ENCODE measurements around the gene ROR1. TPM values are rescaled to one million over a fixed set of nuclear protein-coding genes. Genes with fewer than 3 reads are reported as not detected.

The ROR1 gene
- total and polyA plus RNA-seq, 2 donors (not counting 1 experiment from before 2014, with no cell fraction given), result 14.5 to 16.5 TPM

GRCh38 chr1:63898428-63899196, 124.8 kb downstream of the ROR1 start:
- TF ChIP-seq CTCF (conservative IDR thresholded peaks at IDR 0.05 in 1 of 2, IDR thresholded peaks at IDR 0.05 in 1 of 2; ENCODE audit: low read depth in 1 of 2, low read length in 2 of 2), result no peak
- no peak for TF ChIP-seq EZH2 (IDR thresholded peaks at IDR 0.05; ENCODE audit: low read length, missing control alignments)
- H4K20me1 ChIP-seq (ENCODE audit: control insufficient read depth, extremely low read depth, insufficient read depth, low read length), result no peaks in the 10 kb centered on the region
- H3K36me3 ChIP-seq (ENCODE audit: control insufficient read depth, insufficient read depth, low read length), result no peaks in the 10 kb centered on the region
- H3K27ac ChIP-seq (ENCODE audit: insufficient read depth, low read length), result no peak overlapping the region
- no peaks in the 10 kb centered on the region for H3K27me3 ChIP-seq (ENCODE audit: control insufficient read depth, insufficient read depth, low read length)
- DNase-seq (ENCODE audit: low read depth in 2 of 2), result no peak
- no peak overlapping the region for H3K4me2 ChIP-seq (ENCODE audit: extremely low read depth, insufficient read depth, low read length)
- H2AFZ ChIP-seq (ENCODE audit: low read length), result no peak overlapping the region
- H3K4me1 ChIP-seq (ENCODE audit: control insufficient read depth, extremely low read depth, insufficient read depth, low read length), result no peaks in the 10 kb centered on the region
- no peak overlapping the region for H3K9ac ChIP-seq (ENCODE audit: insufficient read depth, low read length)
- H3K4me3 ChIP-seq (replicated peaks in 1 of 4; ENCODE audit: control extremely low read depth in 1 of 4, insufficient read depth in 1 of 4, low read depth in 3 of 4, low read length in 4 of 4), result no peak overlapping the region
- H3K9me3 ChIP-seq (ENCODE audit: control insufficient read depth, insufficient read depth, low read depth, low read length), result no peaks in the 10 kb centered on the region
- no peaks in the 10 kb centered on the region for H3K79me2 ChIP-seq (ENCODE audit: control insufficient read depth, insufficient read depth, low read length)

GRCh38 chr1:63901094-63901493, 127.3 kb downstream of the ROR1 start:
- H3K4me3 ChIP-seq (replicated peaks in 1 of 4; ENCODE audit: control extremely low read depth in 1 of 4, insufficient read depth in 1 of 4, low read depth in 3 of 4, low read length in 4 of 4), result no peak overlapping the region
- no peaks in the 10 kb centered on the region for H3K4me1 ChIP-seq (ENCODE audit: control insufficient read depth, extremely low read depth, insufficient read depth, low read length)
- no peaks in the 10 kb centered on the region for H4K20me1 ChIP-seq (ENCODE audit: control insufficient read depth, extremely low read depth, insufficient read depth, low read length)
- H2AFZ ChIP-seq (ENCODE audit: low read length), result no peak overlapping the region
- no peak overlapping the region for H3K4me2 ChIP-seq (ENCODE audit: extremely low read depth, insufficient read depth, low read length)
- no peak for DNase-seq (ENCODE audit: low read depth in 2 of 2)
- H3K27me3 ChIP-seq (ENCODE audit: control insufficient read depth, insufficient read depth, low read length), result no peaks in the 10 kb centered on the region
- no peaks in the 10 kb centered on the region for H3K36me3 ChIP-seq (ENCODE audit: control insufficient read depth, insufficient read depth, low read length)
- no peak overlapping the region for H3K27ac ChIP-seq (ENCODE audit: insufficient read depth, low read length)
- no peak for TF ChIP-seq EZH2 (IDR thresholded peaks at IDR 0.05; ENCODE audit: low read length, missing control alignments)
- no peak for TF ChIP-seq CTCF (conservative IDR thresholded peaks at IDR 0.05 in 1 of 2, IDR thresholded peaks at IDR 0.05 in 1 of 2; ENCODE audit: low read depth in 1 of 2, low read length in 2 of 2)
- no peaks in the 10 kb centered on the region for H3K79me2 ChIP-seq (ENCODE audit: control insufficient read depth, insufficient read depth, low read length)
- H3K9me3 ChIP-seq (ENCODE audit: control insufficient read depth, insufficient read depth, low read depth, low read length), result no peaks in the 10 kb centered on the region
- H3K9ac ChIP-seq (ENCODE audit: insufficient read depth, low read length), result no peak overlapping the region

- Histone ChIP-seq H3K9me3 (ENCODE audit: control insufficient read depth, insufficient read depth, low read depth, low read length) (no peaks in the 10 kb centered on the region), H3K4me2 (ENCODE audit: extremely low read depth, insufficient read depth, low read length) (no peak overlapping the region), H3K9ac (ENCODE audit: insufficient read depth, low read length) (no peak overlapping the region), H3K36me3 (ENCODE audit: control insufficient read depth, insufficient read depth, low read length) (no peaks in the 10 kb centered on the region), H3K27me3 (ENCODE audit: control insufficient read depth, insufficient read depth, low read length) (no peaks in the 10 kb centered on the region), H3K4me1 (ENCODE audit: control insufficient read depth, extremely low read depth, insufficient read depth, low read length) (no peaks in the 10 kb centered on the region), H4K20me1 (ENCODE audit: control insufficient read depth, extremely low read depth, insufficient read depth, low read length) (no peaks in the 10 kb centered on the region), H3K79me2 (ENCODE audit: control insufficient read depth, insufficient read depth, low read length) (no peaks in the 10 kb centered on the region), H3K27ac (ENCODE audit: insufficient read depth, low read length) (no peak overlapping the region), H3K4me3 (replicated peaks in 1 of 4; ENCODE audit: control extremely low read depth in 1 of 4, insufficient read depth in 1 of 4, low read depth in 3 of 4, low read length in 4 of 4) (no peak overlapping the region), H2AFZ (ENCODE audit: low read length) (no peak overlapping the region)
- TF ChIP-seq CTCF (conservative IDR thresholded peaks at IDR 0.05 in 1 of 2, IDR thresholded peaks at IDR 0.05 in 1 of 2; ENCODE audit: low read depth in 1 of 2, low read length in 2 of 2) (no peak), EZH2 (IDR thresholded peaks at IDR 0.05; ENCODE audit: low read length, missing control alignments) (no peak)
- peak; percentile 34 to 44 for DNase-seq (ENCODE audit: low read depth in 2 of 2)
These were observed 129.2 kb downstream of the ROR1 start for GRCh38 chr1:63902844-63903589.
